Mammary epithelial cell (primary cell): Measurements from ENCODE around the gene BMPR1A.

Experiments used
- EZH2 ChIP-seq: IDR thresholded peaks from 2 replicates; pipeline ENCODE4 v1.6.1; 2012; ENCODE audit warnings: low read length, inconsistent platforms, borderline replicate concordance
- TF ChIP-seq, protein P1 (sequence below), 2 donors: IDR thresholded peaks in 1 of 2; conservative IDR thresholded peaks in 1 of 2; 2 replicates each; pipeline ENCODE4 v1.5.1; 2011 to 2012; ENCODE audit warnings: inconsistent platforms in 2 of 2, low read length in 2 of 2, mild to moderate bottlenecking in 2 of 2, control low read depth in 1 of 2, low read depth in 1 of 2; ENCODE audit not compliant: insufficient read depth in 1 of 2; ENCODE audit errors: extremely low read depth in 1 of 2

DNA sequence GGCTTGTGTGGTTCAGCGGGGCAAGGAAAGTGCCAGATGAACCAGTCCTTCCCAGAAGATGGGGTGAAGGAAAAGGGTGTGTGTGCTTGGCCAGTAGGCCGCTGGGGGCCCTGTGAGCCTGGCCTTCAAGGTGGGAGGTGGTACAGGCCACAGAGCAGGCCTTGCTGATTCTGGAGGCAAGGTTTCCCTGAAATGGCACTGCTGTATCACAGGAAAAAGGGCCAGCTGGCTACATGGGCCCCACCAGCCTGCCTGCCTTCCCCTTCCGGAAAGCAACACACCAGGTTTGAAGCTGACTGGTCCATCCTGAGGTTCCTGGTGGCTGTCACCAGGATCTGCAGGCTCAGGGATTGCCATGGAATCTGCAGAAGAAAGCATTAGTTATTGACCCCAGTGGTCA, 188.5 kb downstream of the BMPR1A start:
- TF ChIP-seq, protein P1, sequence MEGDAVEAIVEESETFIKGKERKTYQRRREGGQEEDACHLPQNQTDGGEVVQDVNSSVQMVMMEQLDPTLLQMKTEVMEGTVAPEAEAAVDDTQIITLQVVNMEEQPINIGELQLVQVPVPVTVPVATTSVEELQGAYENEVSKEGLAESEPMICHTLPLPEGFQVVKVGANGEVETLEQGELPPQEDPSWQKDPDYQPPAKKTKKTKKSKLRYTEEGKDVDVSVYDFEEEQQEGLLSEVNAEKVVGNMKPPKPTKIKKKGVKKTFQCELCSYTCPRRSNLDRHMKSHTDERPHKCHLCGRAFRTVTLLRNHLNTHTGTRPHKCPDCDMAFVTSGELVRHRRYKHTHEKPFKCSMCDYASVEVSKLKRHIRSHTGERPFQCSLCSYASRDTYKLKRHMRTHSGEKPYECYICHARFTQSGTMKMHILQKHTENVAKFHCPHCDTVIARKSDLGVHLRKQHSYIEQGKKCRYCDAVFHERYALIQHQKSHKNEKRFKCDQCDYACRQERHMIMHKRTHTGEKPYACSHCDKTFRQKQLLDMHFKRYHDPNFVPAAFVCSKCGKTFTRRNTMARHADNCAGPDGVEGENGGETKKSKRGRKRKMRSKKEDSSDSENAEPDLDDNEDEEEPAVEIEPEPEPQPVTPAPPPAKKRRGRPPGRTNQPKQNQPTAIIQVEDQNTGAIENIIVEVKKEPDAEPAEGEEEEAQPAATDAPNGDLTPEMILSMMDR (conservative IDR thresholded peaks at IDR 0.05 in 1 of 2, IDR thresholded peaks at IDR 0.05 in 1 of 2; ENCODE audit: extremely low read depth in 1 of 2, insufficient read depth in 1 of 2, low read depth in 1 of 2, low read length in 2 of 2), result no peak
- TF ChIP-seq EZH2, result no peak
